ENCODE measurements around the gene CREB5. TPM values are rescaled to one million over a fixed set of nuclear protein-coding genes. Genes with fewer than 3 reads are reported as not detected.

The CREB5 gene
- total RNA-seq, 2 experiments from 2014 or later = not detected

GRCh38 chr7:28532181-28532580, 119.9 kb downstream of the CREB5 start:
- ChIA-PET POLR2A (no interaction called here), CTCF (no interaction called here)
- H3K4me3 Mint-ChIP-seq = no peak overlapping the region
- no peaks in the 10 kb centered on the region for H3K4me1 Mint-ChIP-seq (ENCODE audit: low read depth)
- DNase-seq (no peak), ATAC-seq (no peak)
- H3K9me3 Mint-ChIP-seq (ENCODE audit: insufficient read depth) = no peaks in the 10 kb centered on the region
- peaks cover 4% of the 10 kb centered on the region for H3K27me3 Mint-ChIP-seq (ENCODE audit: low read depth)
- H3K27ac Mint-ChIP-seq = no peak overlapping the region
- no peaks in the 10 kb centered on the region for H3K36me3 Mint-ChIP-seq (ENCODE audit: low read depth)

GRCh38 chr7:28533267-28533666, 120.9 kb downstream of the CREB5 start:
- Mint-ChIP-seq H3K4me3 (no peak overlapping the region), H3K9me3 (ENCODE audit: insufficient read depth) (no peaks in the 10 kb centered on the region), H3K27ac (no peak overlapping the region), H3K4me1 (ENCODE audit: low read depth) (no peaks in the 10 kb centered on the region), H3K36me3 (ENCODE audit: low read depth) (no peaks in the 10 kb centered on the region), H3K27me3 (ENCODE audit: low read depth) (peaks cover 6% of the 10 kb centered on the region)
- ChIA-PET POLR2A (no interaction called here), CTCF (no interaction called here)
- DNase-seq (no peak), ATAC-seq (no peak)

GRCh38 chr7:28533731-28534531, 121.6 kb downstream of the CREB5 start:
- Mint-ChIP-seq H3K27ac (no peak overlapping the region), H3K4me3 (no peak overlapping the region), H3K36me3 (ENCODE audit: low read depth) (no peaks in the 10 kb centered on the region), H3K4me1 (ENCODE audit: low read depth) (no peaks in the 10 kb centered on the region), H3K27me3 (ENCODE audit: low read depth) (peaks cover 8% of the 10 kb centered on the region), H3K9me3 (ENCODE audit: insufficient read depth) (no peaks in the 10 kb centered on the region)
- no peak for DNase-seq
- ChIA-PET CTCF (no interaction called here), POLR2A (no interaction called here)
- ATAC-seq = no peak

- DNase-seq (no peak), ATAC-seq (no peak)
- H3K4me3 Mint-ChIP-seq = no peak overlapping the region
- ChIA-PET POLR2A (no interaction called here), CTCF (no interaction called here)
- H3K9me3 Mint-ChIP-seq (ENCODE audit: insufficient read depth) = no peaks in the 10 kb centered on the region
- no peaks in the 10 kb centered on the region for H3K4me1 Mint-ChIP-seq (ENCODE audit: low read depth)
- H3K27me3 Mint-ChIP-seq (ENCODE audit: low read depth) = peaks cover 13% of the 10 kb centered on the region
- no peaks in the 10 kb centered on the region for H3K36me3 Mint-ChIP-seq (ENCODE audit: low read depth)
- no peak overlapping the region for H3K27ac Mint-ChIP-seq
Measured at GRCh38 chr7:28536259-28536658, 123.9 kb downstream of the CREB5 start.

GRCh38 chr7:28539289-28539981, 127.1 kb downstream of the CREB5 start:
- H3K9me3 Mint-ChIP-seq (ENCODE audit: insufficient read depth) = no peaks in the 10 kb centered on the region
- ChIA-PET CTCF (no interaction called here), POLR2A (no interaction called here)
- H3K27me3 Mint-ChIP-seq (ENCODE audit: low read depth) = peaks cover 19% of the 10 kb centered on the region
- DNase-seq (no peak), ATAC-seq (no peak)
- H3K27ac Mint-ChIP-seq = no peak overlapping the region
- no peak overlapping the region for H3K4me3 Mint-ChIP-seq
- no peaks in the 10 kb centered on the region for H3K4me1 Mint-ChIP-seq (ENCODE audit: low read depth)
- H3K36me3 Mint-ChIP-seq (ENCODE audit: low read depth) = no peaks in the 10 kb centered on the region

GRCh38 chr7:28542410-28542809, 130.1 kb downstream of the CREB5 start:
- H3K4me1 Mint-ChIP-seq (ENCODE audit: low read depth) = no peaks in the 10 kb centered on the region
- H3K9me3 Mint-ChIP-seq (ENCODE audit: insufficient read depth) = peaks cover 14% of the 10 kb centered on the region
- ChIA-PET CTCF (no interaction called here), POLR2A (no interaction called here)
- DNase-seq (no peak), ATAC-seq (no peak)
- H3K4me3 Mint-ChIP-seq = no peak overlapping the region
- no peak overlapping the region for H3K27ac Mint-ChIP-seq
- H3K27me3 Mint-ChIP-seq (ENCODE audit: low read depth) = peaks cover 23% of the 10 kb centered on the region
- H3K36me3 Mint-ChIP-seq (ENCODE audit: low read depth) = no peaks in the 10 kb centered on the region

- CTCF ChIA-PET = no interaction called here
- Mint-ChIP-seq H3K4me1 (ENCODE audit: low read depth) (no peaks in the 10 kb centered on the region), H3K27ac (no peak overlapping the region), H3K4me3 (no peak overlapping the region), H3K27me3 (ENCODE audit: low read depth) (peaks cover 20% of the 10 kb centered on the region), H3K36me3 (ENCODE audit: low read depth) (no peaks in the 10 kb centered on the region), H3K9me3 (ENCODE audit: insufficient read depth) (peaks cover 14% of the 10 kb centered on the region)
- ATAC-seq = no peak
- no peak for DNase-seq
- POLR2A ChIA-PET = no interaction called here
Measured at GRCh38 chr7:28544453-28545117, 132.3 kb downstream of the CREB5 start.

- Mint-ChIP-seq H3K4me3 (no peak overlapping the region), H3K27me3 (ENCODE audit: low read depth) (peaks cover 23% of the 10 kb centered on the region), H3K4me1 (ENCODE audit: low read depth) (no peaks in the 10 kb centered on the region), H3K27ac (no peak overlapping the region), H3K9me3 (ENCODE audit: insufficient read depth) (peaks cover 14% of the 10 kb centered on the region), H3K36me3 (ENCODE audit: low read depth) (no peaks in the 10 kb centered on the region)
- ATAC-seq = no peak
- ChIA-PET CTCF (no interaction called here), POLR2A (no interaction called here)
- DNase-seq = no peak
Measured at GRCh38 chr7:28546067-28546466, 133.7 kb downstream of the CREB5 start.

GRCh38 chr7:28547115-28547514, 134.8 kb downstream of the CREB5 start:
- H3K9me3 Mint-ChIP-seq (ENCODE audit: insufficient read depth) = peaks cover 14% of the 10 kb centered on the region
- CTCF ChIA-PET = interaction anchor here (1.2 kb wide), 1 partner anchor 76 kb away, joined by 3 read pairs; no protein-coding TSS in a partner anchor
- DNase-seq (no peak), ATAC-seq (no peak)
- POLR2A ChIA-PET = no interaction called here
- no peaks in the 10 kb centered on the region for H3K36me3 Mint-ChIP-seq (ENCODE audit: low read depth)
- no peaks in the 10 kb centered on the region for H3K4me1 Mint-ChIP-seq (ENCODE audit: low read depth)
- H3K4me3 Mint-ChIP-seq = no peak overlapping the region
- H3K27me3 Mint-ChIP-seq (ENCODE audit: low read depth) = peaks cover 26% of the 10 kb centered on the region
- H3K27ac Mint-ChIP-seq = no peak overlapping the region

GRCh38 chr7:28548416-28548815, 136.1 kb downstream of the CREB5 start:
- CTCF ChIA-PET = interaction anchor here (1.2 kb wide), 1 partner anchor 78 kb away, joined by 3 read pairs; no protein-coding TSS in a partner anchor
- Mint-ChIP-seq H3K4me3 (no peak overlapping the region), H3K27me3 (ENCODE audit: low read depth) (peaks cover 19% of the 10 kb centered on the region), H3K27ac (no peak overlapping the region), H3K9me3 (ENCODE audit: insufficient read depth) (peaks cover 14% of the 10 kb centered on the region), H3K36me3 (ENCODE audit: low read depth) (no peaks in the 10 kb centered on the region), H3K4me1 (ENCODE audit: low read depth) (no peaks in the 10 kb centered on the region)
- no peak for ATAC-seq
- POLR2A ChIA-PET = no interaction called here
- DNase-seq = no peak

GRCh38 chr7:28549998-28550397, 137.7 kb downstream of the CREB5 start:
- peaks cover 14% of the 10 kb centered on the region for H3K9me3 Mint-ChIP-seq (ENCODE audit: insufficient read depth)
- no peak for DNase-seq
- H3K27ac Mint-ChIP-seq = no peak overlapping the region
- CTCF ChIA-PET = no interaction called here
- no peaks in the 10 kb centered on the region for H3K4me1 Mint-ChIP-seq (ENCODE audit: low read depth)
- H3K36me3 Mint-ChIP-seq (ENCODE audit: low read depth) = no peaks in the 10 kb centered on the region
- no peak overlapping the region for H3K4me3 Mint-ChIP-seq
- H3K27me3 Mint-ChIP-seq (ENCODE audit: low read depth) = peaks cover 20% of the 10 kb centered on the region
- ATAC-seq = no peak
- POLR2A ChIA-PET = no interaction called here

GRCh38 chr7:28550580-28551186, 138.4 kb downstream of the CREB5 start:
- no peak overlapping the region for H3K4me3 Mint-ChIP-seq
- no peak for ATAC-seq

More at GRCh38 chr7:28550580-28551186, 138.4 kb downstream of the CREB5 start:
- Mint-ChIP-seq H3K27me3 (ENCODE audit: low read depth) (peaks cover 19% of the 10 kb centered on the region), H3K4me1 (ENCODE audit: low read depth) (no peaks in the 10 kb centered on the region), H3K36me3 (ENCODE audit: low read depth) (no peaks in the 10 kb centered on the region), H3K27ac (no peak overlapping the region), H3K9me3 (ENCODE audit: insufficient read depth) (peaks cover 12% of the 10 kb centered on the region)
- POLR2A ChIA-PET = no interaction called here
- CTCF ChIA-PET = no interaction called here
- DNase-seq = no peak
